Esophagus squamous epithelium (tissue), 4 donors: ENCODE results near the gene ADD3.
"Not testable (repeated sequence)": the region's sequence is repeated elsewhere in the genome, so short reads cannot be mapped to it uniquely, and the experiment has no call there.

Experiments
- POLR2A ChIP-seq, 4 donors: fragments of 450-650 bp; IDR thresholded peaks; one replicate each; pipeline ENCODE4 v1.6.1; 2017; ENCODE audit warnings: antibody characterized with exemption in 4 of 4, mild to moderate bottlenecking in 4 of 4, moderate library complexity in 3 of 4
- TF ChIP-seq, protein P1 (sequence below), 6 experiments: fragments of 450-650 bp in 4 of 6; fragments of 200-600 bp in 2 of 6; sonication (generic) in 2 of 6; IDR thresholded peaks; one replicate each; pipeline ENCODE4 v1.5.1; 2016 to 2019; ENCODE audit warnings: antibody characterized with exemption in 6 of 6, mild to moderate bottlenecking in 4 of 6, moderate library complexity in 4 of 6

- not testable (repeated sequence) for TF ChIP-seq POLR2A (IDR thresholded peaks at IDR 0.05)
- TF ChIP-seq, protein P1, sequence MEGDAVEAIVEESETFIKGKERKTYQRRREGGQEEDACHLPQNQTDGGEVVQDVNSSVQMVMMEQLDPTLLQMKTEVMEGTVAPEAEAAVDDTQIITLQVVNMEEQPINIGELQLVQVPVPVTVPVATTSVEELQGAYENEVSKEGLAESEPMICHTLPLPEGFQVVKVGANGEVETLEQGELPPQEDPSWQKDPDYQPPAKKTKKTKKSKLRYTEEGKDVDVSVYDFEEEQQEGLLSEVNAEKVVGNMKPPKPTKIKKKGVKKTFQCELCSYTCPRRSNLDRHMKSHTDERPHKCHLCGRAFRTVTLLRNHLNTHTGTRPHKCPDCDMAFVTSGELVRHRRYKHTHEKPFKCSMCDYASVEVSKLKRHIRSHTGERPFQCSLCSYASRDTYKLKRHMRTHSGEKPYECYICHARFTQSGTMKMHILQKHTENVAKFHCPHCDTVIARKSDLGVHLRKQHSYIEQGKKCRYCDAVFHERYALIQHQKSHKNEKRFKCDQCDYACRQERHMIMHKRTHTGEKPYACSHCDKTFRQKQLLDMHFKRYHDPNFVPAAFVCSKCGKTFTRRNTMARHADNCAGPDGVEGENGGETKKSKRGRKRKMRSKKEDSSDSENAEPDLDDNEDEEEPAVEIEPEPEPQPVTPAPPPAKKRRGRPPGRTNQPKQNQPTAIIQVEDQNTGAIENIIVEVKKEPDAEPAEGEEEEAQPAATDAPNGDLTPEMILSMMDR (IDR thresholded peaks at IDR 0.05): not testable (repeated sequence)
Measured at GRCh38 chr10:110048145-110048544, 40.4 kb downstream of the ADD3 start.
